HG03135 (cell line): ENCODE results near the gene ANKRD34A.

Source experiments
- ATAC-seq: cut with Tn5 transposase; IDR thresholded peaks from one replicate; pipeline ENCODE4 v1.9.1; 2021; ENCODE audit warnings: mild to moderate bottlenecking, moderate library complexity; ENCODE audit not compliant: unreplicated experiment

ANKRD34A gene

GRCh38 chr1:145991735-145992412 lies 27.5 kb upstream of the ANKRD34A start:
- ATAC-seq: no peak

GRCh38 chr1:145990249-145990855 lies 26.0 kb upstream of the ANKRD34A start:
- ATAC-seq: no peak

- no peak for ATAC-seq
These were observed 24.4 kb upstream of the ANKRD34A start for GRCh38 chr1:145988773-145989172.

GRCh38 chr1:145987926-145988325 lies 23.6 kb upstream of the ANKRD34A start:
- ATAC-seq: no peak

GRCh38 chr1:145986551-145986950 lies 22.2 kb upstream of the ANKRD34A start:
- ATAC-seq: no peak

GRCh38 chr1:145985502-145986439 lies 21.4 kb upstream of the ANKRD34A start:
- ATAC-seq: no peak

- no peak for ATAC-seq
These were observed 20.7 kb upstream of the ANKRD34A start for GRCh38 chr1:145985129-145985501.

- no peak for ATAC-seq
These were observed 19.8 kb upstream of the ANKRD34A start for GRCh38 chr1:145983960-145984830.

- ATAC-seq: no peak
These were observed 18.9 kb upstream of the ANKRD34A start for GRCh38 chr1:145983206-145983675.

- no peak for ATAC-seq
These were observed 17.8 kb upstream of the ANKRD34A start for GRCh38 chr1:145982010-145982723.

GRCh38 chr1:145980457-145980994 lies 16.2 kb upstream of the ANKRD34A start:
- no peak for ATAC-seq

GRCh38 chr1:145979746-145980456 lies 15.5 kb upstream of the ANKRD34A start:
- peak; percentile 9 for ATAC-seq

GRCh38 chr1:145978854-145979745 lies 14.7 kb upstream of the ANKRD34A start:
- peak; percentile 80 for ATAC-seq

- no peak for ATAC-seq
These were observed 14.1 kb upstream of the ANKRD34A start for GRCh38 chr1:145978471-145978853.

GRCh38 chr1:145977486-145978470 lies 13.4 kb upstream of the ANKRD34A start:
- no peak for ATAC-seq

- ATAC-seq: no peak
These were observed 12.6 kb upstream of the ANKRD34A start for GRCh38 chr1:145977016-145977415.

- no peak for ATAC-seq
These were observed 10.8 kb upstream of the ANKRD34A start for GRCh38 chr1:145975216-145975615.
